HepG2 (cell line): ENCODE data around the gene METTL26. TPM values are rescaled to one million over a fixed set of nuclear protein-coding genes. Genes with fewer than 3 reads are reported as not detected.
A peak's percentile ranks its signal among the peaks of the same experiment; 100 is the strongest.

Source experiments
- CREB1 ChIP-seq, 2 experiments: fragments of 450-650 bp in 1 of 2; IDR thresholded peaks; 2 replicates each; pipeline ENCODE4 v1.6.1; 2016 to 2017; ENCODE audit warnings: control low read depth in 1 of 2, mild to moderate bottlenecking in 1 of 2, missing compliant biosample characterization in 1 of 2, missing genetic modification characterization in 1 of 2
- HNF4A ChIP-seq: sonication (generic); formaldehyde crosslinking; IDR thresholded peaks from 2 replicates; pipeline ENCODE4 v1.4.0; 2020; ENCODE audit warnings: missing genetic modification reagents
- HNRNPL ChIP-seq: fragments of 200-400 bp; formaldehyde crosslinking; IDR thresholded peaks from 2 replicates; pipeline ENCODE4 v1.6.1; 2017; ENCODE audit warnings: mild to moderate bottlenecking, low read depth, low read length
- HOXA7 ChIP-seq: sonication (generic); formaldehyde crosslinking; IDR thresholded peaks from 2 replicates; pipeline ENCODE4 v1.8.1; 2022; ENCODE audit warnings: mild to moderate bottlenecking, missing genetic modification reagents, moderate library complexity
- KAT7 ChIP-seq: IDR thresholded peaks from 2 replicates; pipeline ENCODE4 v1.6.1; 2018; ENCODE audit warnings: borderline replicate concordance, missing compliant biosample characterization
- KMT2B ChIP-seq: IDR thresholded peaks from 2 replicates; pipeline ENCODE4 v1.6.1; 2016; ENCODE audit warnings: missing genetic modification reagents, missing compliant biosample characterization
- MED1 ChIP-seq: sonication (generic); formaldehyde crosslinking; IDR thresholded peaks from 2 replicates; pipeline ENCODE4 v1.4.0; 2020; ENCODE audit warnings: missing genetic modification reagents
- MXI1 ChIP-seq: IDR thresholded peaks from 3 replicates; pipeline ENCODE4 v1.6.1; 2012; ENCODE audit warnings: low read depth, low read length, inconsistent platforms, borderline replicate concordance
- SKI ChIP-seq: fragments of 450-650 bp; IDR thresholded peaks from one replicate; pipeline ENCODE4 v1.6.1; 2018; ENCODE audit warnings: mild to moderate bottlenecking; ENCODE audit not compliant: partially characterized antibody
- SP1 ChIP-seq, 2 experiments: fragments of 450-650 bp in 1 of 2; sonication (generic) in 1 of 2; formaldehyde crosslinking in 1 of 2; IDR thresholded peaks; 2 replicates each; pipeline versions ENCODE4 v1.4.0 to v1.6.1; 2016 to 2020; ENCODE audit warnings: missing genetic modification reagents in 1 of 2
- SPEN ChIP-seq: sonication (generic); formaldehyde crosslinking; IDR thresholded peaks from 2 replicates; pipeline ENCODE4 v1.5.1; 2020; ENCODE audit warnings: low read depth, mild to moderate bottlenecking, missing genetic modification reagents
- ZBTB7B ChIP-seq: sonication (generic); formaldehyde crosslinking; IDR thresholded peaks from 2 replicates; pipeline ENCODE4 v1.4.0; 2020; ENCODE audit warnings: missing genetic modification reagents
- ZFP90 ChIP-seq: sonication (generic); formaldehyde crosslinking; IDR thresholded peaks from 2 replicates; pipeline ENCODE4 v1.8.0; 2022; ENCODE audit warnings: missing genetic modification reagents, mild to moderate bottlenecking, inconsistent platforms, borderline replicate concordance
- ZFY ChIP-seq: sonication (generic); formaldehyde crosslinking; IDR thresholded peaks from 2 replicates; pipeline ENCODE4 v1.4.0; 2020; ENCODE audit warnings: missing genetic modification reagents
- ZNF329 ChIP-seq: sonication (generic); formaldehyde crosslinking; IDR thresholded peaks from 2 replicates; pipeline ENCODE4 v1.9.0; 2021; ENCODE audit warnings: low read depth, mild to moderate bottlenecking, missing genetic modification reagents
- ZNF343 ChIP-seq: sonication (generic); formaldehyde crosslinking; IDR thresholded peaks from 2 replicates; pipeline ENCODE4 v1.4.0; 2020; ENCODE audit warnings: mild to moderate bottlenecking, missing genetic modification reagents
- ZNF549 ChIP-seq: sonication (generic); formaldehyde crosslinking; IDR thresholded peaks from 2 replicates; pipeline ENCODE4 v1.5.0; 2020; ENCODE audit warnings: missing genetic modification reagents
- ZNF768 ChIP-seq: sonication (generic); formaldehyde crosslinking; IDR thresholded peaks from 2 replicates; pipeline ENCODE4 v1.4.0; 2020; ENCODE audit warnings: missing genetic modification reagents
- ZNF788 ChIP-seq: sonication (generic); formaldehyde crosslinking; IDR thresholded peaks from 2 replicates; pipeline ENCODE4 v1.5.0; 2020; ENCODE audit warnings: mild to moderate bottlenecking, missing genetic modification reagents, borderline replicate concordance
- polyA plus RNA-seq, 8 experiments: library from polyadenylated mRNA; depleted of rRNA in 3 of 8; stranded (reverse) in 7 of 8; unstranded in 1 of 8; fragments of >200 nt; fragmentation: Illumina TruSeq in 4 of 8; extraction: Trizol in 4 of 8; gene quantifications; 2 replicates each; pipeline versions ENCODE4 v1.2.1 to v1.2.3, GENCODE V29; 2011 to 2016; ENCODE audit warnings: low read depth in 4 of 8, missing spikeins in 1 of 8, mixed read lengths in 1 of 8; ENCODE audit not compliant: insufficient read depth in 1 of 8
- total RNA-seq, 5 experiments: library from RNA; depleted of rRNA; stranded (reverse); fragments of >200 nt; fragmentation: Illumina TruSeq; extraction: Trizol; gene quantifications; 2 replicates each; pipeline ENCODE4 v1.2.3, GENCODE V29; 2016; ENCODE audit warnings: low read depth in 1 of 5
- TF ChIP-seq, protein P1 (sequence below): sonication (generic); formaldehyde crosslinking; conservative IDR thresholded peaks from 2 replicates; pipeline ENCODE4 v1.8.0; 2022; ENCODE audit warnings: mild to moderate bottlenecking, moderate library complexity, missing genetic modification reagents
- TF ChIP-seq, protein P2 (sequence below): sonication (generic); formaldehyde crosslinking; IDR thresholded peaks from 2 replicates; pipeline ENCODE4 v1.5.1; 2020; ENCODE audit warnings: missing genetic modification reagents, mild to moderate bottlenecking, borderline replicate concordance
- TF ChIP-seq, protein P3 (sequence below): sonication (generic); formaldehyde crosslinking; IDR thresholded peaks from 2 replicates; pipeline ENCODE4 v1.4.0; 2020; ENCODE audit warnings: missing genetic modification reagents, borderline replicate concordance

Gene METTL26
- total and polyA plus RNA-seq, 2 of the 13 experiments (the other 11 are each of a cell fraction or from before 2014, with no cell fraction given) = 65.5 to 70.1 TPM

DNA sequence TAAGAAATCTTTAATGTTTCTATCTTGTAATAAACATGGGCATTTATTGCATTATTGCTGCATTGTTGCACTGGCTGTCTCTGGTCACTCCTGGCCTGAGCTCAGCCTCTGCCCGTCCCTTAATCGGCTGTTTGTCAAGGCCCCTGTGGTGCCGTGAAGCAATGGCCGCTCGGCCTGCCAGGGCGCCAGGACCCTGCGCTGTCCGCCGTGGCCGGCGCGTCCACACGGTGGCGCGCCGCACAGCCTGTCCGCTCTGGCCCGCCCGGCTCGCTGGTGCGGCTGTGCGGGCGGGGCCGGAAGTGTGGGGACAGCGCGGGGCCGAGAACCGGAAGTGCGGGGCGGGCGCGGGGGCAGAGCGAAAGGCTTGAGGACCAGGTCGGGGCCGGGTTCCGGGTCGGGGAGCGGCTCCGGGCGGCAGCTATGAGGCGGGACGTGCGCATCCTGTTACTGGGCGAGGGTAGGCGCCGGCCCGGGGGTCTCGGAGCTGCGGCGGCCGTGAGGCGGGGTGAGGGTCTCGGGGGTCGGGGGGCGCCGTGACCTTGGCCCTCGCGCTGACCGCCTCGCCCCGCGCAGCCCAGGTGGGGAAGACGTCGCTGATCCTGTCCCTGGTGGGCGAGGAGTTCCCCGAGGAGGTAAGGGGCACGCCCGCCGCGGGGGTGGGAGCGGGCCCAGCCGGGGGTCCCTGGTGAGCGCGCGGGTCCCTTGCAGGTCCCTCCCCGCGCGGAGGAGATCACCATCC, 31.8 kb upstream of the METTL26 start, which contains the start of gene RHOT2 (continued):
- TF ChIP-seq KMT2B (CRISPR knock-in tag) (peak; percentile 42), SKI (peak; percentile 79), ZNF768 (CRISPR knock-in tag) (peak; percentile 48; the same call in 1 of the 2 replicates), HNRNPL (0 out of 2 replicates have a peak, but pooled peaks have one; percentile 10), ZNF788 (CRISPR knock-in tag) (peak; percentile 86; the same call in 1 of the 2 replicates), ZFP90 (peak; percentile 48; the same call in 1 of the 2 replicates), CREB1 (IDR thresholded peaks at IDR 0.05) (peak; percentile 10; the same call in 1 of the 2 replicates), CREB1 (CRISPR knock-in tag; IDR thresholded peaks at IDR 0.05) (no peak), MED1 (peak; percentile 88), HOXA7 (no peak), KAT7 (CRISPR knock-in tag) (peak; percentile 81), ZFY (CRISPR knock-in tag) (peak; percentile 91), ZNF343 (CRISPR knock-in tag) (no peak), ZNF329 (CRISPR knock-in tag) (peak; percentile 91), ZNF549 (CRISPR knock-in tag) (no peak), SP1 (IDR thresholded peaks at IDR 0.05) (no peak), SP1 (CRISPR knock-in tag; IDR thresholded peaks at IDR 0.05) (peak; percentile 80), SPEN (CRISPR knock-in tag) (peak; percentile 99), MXI1 (peak; percentile 87; the same call in 1 of the 3 replicates), ZBTB7B (CRISPR knock-in tag) (peak; percentile 46; the same call in 1 of the 2 replicates), HNF4A (CRISPR knock-in tag) (peak; percentile 19; the same call in 1 of the 2 replicates)
- TF ChIP-seq, protein P1, sequence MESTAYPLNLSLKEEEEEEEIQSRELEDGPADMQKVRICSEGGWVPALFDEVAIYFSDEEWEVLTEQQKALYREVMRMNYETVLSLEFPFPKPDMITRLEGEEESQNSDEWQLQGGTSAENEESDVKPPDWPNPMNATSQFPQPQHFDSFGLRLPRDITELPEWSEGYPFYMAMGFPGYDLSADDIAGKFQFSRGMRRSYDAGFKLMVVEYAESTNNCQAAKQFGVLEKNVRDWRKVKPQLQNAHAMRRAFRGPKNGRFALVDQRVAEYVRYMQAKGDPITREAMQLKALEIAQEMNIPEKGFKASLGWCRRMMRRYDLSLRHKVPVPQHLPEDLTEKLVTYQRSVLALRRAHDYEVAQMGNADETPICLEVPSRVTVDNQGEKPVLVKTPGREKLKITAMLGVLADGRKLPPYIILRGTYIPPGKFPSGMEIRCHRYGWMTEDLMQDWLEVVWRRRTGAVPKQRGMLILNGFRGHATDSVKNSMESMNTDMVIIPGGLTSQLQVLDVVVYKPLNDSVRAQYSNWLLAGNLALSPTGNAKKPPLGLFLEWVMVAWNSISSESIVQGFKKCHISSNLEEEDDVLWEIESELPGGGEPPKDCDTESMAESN (CRISPR knock-in tag) = peak; percentile 97
- TF ChIP-seq, protein P2, sequence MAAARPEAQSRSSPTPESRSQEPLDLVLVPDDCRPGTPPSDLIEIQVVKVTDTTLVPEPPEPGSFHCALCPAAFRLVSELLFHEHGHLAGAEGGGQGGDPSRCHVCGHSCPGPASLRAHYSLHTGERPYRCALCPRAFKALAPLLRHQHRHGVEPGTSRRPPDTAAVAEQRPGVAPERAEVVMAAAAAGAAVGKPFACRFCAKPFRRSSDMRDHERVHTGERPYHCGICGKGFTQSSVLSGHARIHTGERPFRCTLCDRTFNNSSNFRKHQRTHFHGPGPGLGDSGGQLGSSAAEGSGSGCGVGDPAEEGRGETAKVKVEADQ = peak; percentile 90; the same call in 1 of the 2 replicates
- TF ChIP-seq, protein P3, sequence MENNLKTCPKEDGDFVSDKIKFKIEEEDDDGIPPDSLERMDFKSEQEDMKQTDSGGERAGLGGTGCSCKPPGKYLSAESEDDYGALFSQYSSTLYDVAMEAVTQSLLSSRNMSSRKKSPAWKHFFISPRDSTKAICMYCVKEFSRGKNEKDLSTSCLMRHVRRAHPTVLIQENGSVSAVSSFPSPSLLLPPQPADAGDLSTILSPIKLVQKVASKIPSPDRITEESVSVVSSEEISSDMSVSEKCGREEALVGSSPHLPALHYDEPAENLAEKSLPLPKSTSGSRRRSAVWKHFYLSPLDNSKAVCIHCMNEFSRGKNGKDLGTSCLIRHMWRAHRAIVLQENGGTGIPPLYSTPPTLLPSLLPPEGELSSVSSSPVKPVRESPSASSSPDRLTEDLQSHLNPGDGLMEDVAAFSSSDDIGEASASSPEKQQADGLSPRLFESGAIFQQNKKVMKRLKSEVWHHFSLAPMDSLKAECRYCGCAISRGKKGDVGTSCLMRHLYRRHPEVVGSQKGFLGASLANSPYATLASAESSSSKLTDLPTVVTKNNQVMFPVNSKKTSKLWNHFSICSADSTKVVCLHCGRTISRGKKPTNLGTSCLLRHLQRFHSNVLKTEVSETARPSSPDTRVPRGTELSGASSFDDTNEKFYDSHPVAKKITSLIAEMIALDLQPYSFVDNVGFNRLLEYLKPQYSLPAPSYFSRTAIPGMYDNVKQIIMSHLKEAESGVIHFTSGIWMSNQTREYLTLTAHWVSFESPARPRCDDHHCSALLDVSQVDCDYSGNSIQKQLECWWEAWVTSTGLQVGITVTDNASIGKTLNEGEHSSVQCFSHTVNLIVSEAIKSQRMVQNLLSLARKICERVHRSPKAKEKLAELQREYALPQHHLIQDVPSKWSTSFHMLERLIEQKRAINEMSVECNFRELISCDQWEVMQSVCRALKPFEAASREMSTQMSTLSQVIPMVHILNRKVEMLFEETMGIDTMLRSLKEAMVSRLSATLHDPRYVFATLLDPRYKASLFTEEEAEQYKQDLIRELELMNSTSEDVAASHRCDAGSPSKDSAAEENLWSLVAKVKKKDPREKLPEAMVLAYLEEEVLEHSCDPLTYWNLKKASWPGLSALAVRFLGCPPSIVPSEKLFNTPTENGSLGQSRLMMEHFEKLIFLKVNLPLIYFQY (CRISPR knock-in tag) = peak; percentile 89; the same call in 1 of the 2 replicates
